WTC11 (cell line): ENCODE results near the gene C6orf136. TPM values are rescaled to one million over a fixed set of nuclear protein-coding genes. Genes with fewer than 3 reads are reported as not detected.

Experiments used
- ATAC-seq: fragments of 200-7000 bp; cut with Tn5 transposase; 2 replicates; pipeline ENCODE4 v1.10.0; 2021; ENCODE audit warnings: mild to moderate bottlenecking, moderate library complexity
- CTCF ChIA-PET: fragments of 300-600 bp; sonication (Branson Sonifier 250); formaldehyde crosslinking; loops from one replicate; lab custom pipeline; 2021; ENCODE audit warnings: antibody characterized with exemption; lab: Charles Lee
- POLR2A ChIA-PET: fragments of 350-600 bp; sonication (Branson Sonifier 250); formaldehyde crosslinking; loops from one replicate; lab custom pipeline; 2021; ENCODE audit warnings: antibody characterized with exemption; lab: Charles Lee
- DNase-seq: peaks from one replicate; pipeline ENCODE4 v3.0.0; 2021; ENCODE audit warnings: low spot score
- H3K27ac Mint-ChIP-seq: 2 replicates; pipeline ENCODE4 v1.8.0; 2021; ENCODE audit warnings: mixed read lengths
- H3K27me3 Mint-ChIP-seq: 2 replicates; pipeline ENCODE4 v1.8.0; 2021; ENCODE audit warnings: low read depth, mild to moderate bottlenecking, moderate library complexity, mixed read lengths
- H3K36me3 Mint-ChIP-seq: 2 replicates; pipeline ENCODE4 v1.8.0; 2021; ENCODE audit warnings: mixed read lengths
- H3K4me1 Mint-ChIP-seq: 2 replicates; pipeline ENCODE4 v1.8.0; 2022; ENCODE audit warnings: mixed read lengths
- H3K4me3 Mint-ChIP-seq: 2 replicates; pipeline ENCODE4 v1.8.0; 2021; ENCODE audit warnings: mild to moderate bottlenecking, moderate library complexity, mixed read lengths
- H3K9me3 Mint-ChIP-seq: 2 replicates; pipeline ENCODE4 v1.8.0; 2021; ENCODE audit warnings: mixed read lengths
- ARID4B ChIP-seq: sonication (generic); formaldehyde crosslinking; IDR thresholded peaks from 2 replicates; pipeline ENCODE4 v1.8.0; 2023; ENCODE audit warnings: missing genetic modification reagents, mild to moderate bottlenecking, borderline replicate concordance
- CTCF ChIP-seq: fragments of 200-600 bp; IDR thresholded peaks from 2 replicates; pipeline ENCODE4 v1.8.0; 2022; ENCODE audit warnings: antibody characterized with exemption
- ELF4 ChIP-seq: sonication (generic); formaldehyde crosslinking; IDR thresholded peaks from 2 replicates; pipeline ENCODE4 v1.8.1; 2022; ENCODE audit warnings: low read depth, mild to moderate bottlenecking, moderate library complexity, missing genetic modification reagents
- FOXK1 ChIP-seq: sonication (generic); formaldehyde crosslinking; IDR thresholded peaks from 2 replicates; pipeline ENCODE4 v1.8.0; 2022; ENCODE audit warnings: mild to moderate bottlenecking, moderate library complexity, missing genetic modification reagents
- IRF2 ChIP-seq: sonication (generic); formaldehyde crosslinking; IDR thresholded peaks from 2 replicates; pipeline ENCODE4 v1.8.0; 2022; ENCODE audit warnings: low read depth, missing genetic modification reagents, borderline replicate concordance
- JAZF1 ChIP-seq: fragments of 250-450 bp; sonication (Bioruptor Pico); IDR thresholded peaks from 2 replicates; pipeline ENCODE4 v1.9.0; 2021; ENCODE audit warnings: moderate library complexity, mild to moderate bottlenecking, inconsistent platforms
- MXD4 ChIP-seq: fragments of 250-450 bp; sonication (Bioruptor Pico); IDR thresholded peaks from 2 replicates; pipeline ENCODE4 v1.8.0; 2021; ENCODE audit warnings: mild to moderate bottlenecking, moderate library complexity, borderline replicate concordance
- NFYB ChIP-seq: sonication (generic); formaldehyde crosslinking; conservative IDR thresholded peaks from 2 replicates; pipeline ENCODE4 v1.8.0; 2022; ENCODE audit warnings: low read depth, missing genetic modification reagents
- OVOL2 ChIP-seq: fragments of 250-450 bp; sonication (Bioruptor Pico); IDR thresholded peaks from 2 replicates; pipeline ENCODE4 v1.9.0; 2021; ENCODE audit warnings: mild to moderate bottlenecking, borderline replicate concordance
- PRDM15 ChIP-seq: sonication (generic); formaldehyde crosslinking; IDR thresholded peaks from 2 replicates; pipeline ENCODE4 v1.8.0; 2022; ENCODE audit warnings: missing genetic modification reagents
- PREB ChIP-seq: sonication (generic); formaldehyde crosslinking; IDR thresholded peaks from 2 replicates; pipeline ENCODE4 v1.8.1; 2022; ENCODE audit warnings: mild to moderate bottlenecking, missing genetic modification reagents, moderate library complexity, borderline replicate concordance
- ZBTB43 ChIP-seq: sonication (generic); formaldehyde crosslinking; IDR thresholded peaks from 2 replicates; pipeline ENCODE4 v1.8.1; 2023; ENCODE audit warnings: mild to moderate bottlenecking, missing genetic modification reagents
- ZMAT4 ChIP-seq: fragments of 250-450 bp; sonication (Bioruptor Pico); IDR thresholded peaks from 2 replicates; pipeline ENCODE4 v1.9.0; 2021; ENCODE audit warnings: mild to moderate bottlenecking
- total RNA-seq: library from RNA; stranded (reverse); gene quantifications from 3 replicates; pipeline ENCODE4 v1.2.3, GENCODE V29; 2021

Gene C6orf136
- total RNA-seq, 1 experiment from 2014 or later = 26.5 TPM

GRCh38 chr6:30601815-30602641 lies 44.9 kb upstream of the C6orf136 start (continued):
- TF ChIP-seq ZBTB43 (CRISPR knock-in tag) (no peak), JAZF1 (CRISPR knock-in tag) (no peak), CTCF (no peak)

GRCh38 chr6:30603961-30604360 lies 43.0 kb upstream of the C6orf136 start:
- TF ChIP-seq ARID4B (CRISPR knock-in tag) (no peak), PRDM15 (CRISPR knock-in tag) (no peak), FOXK1 (CRISPR knock-in tag) (no peak), OVOL2 (CRISPR knock-in tag) (no peak), MXD4 (CRISPR knock-in tag) (no peak), IRF2 (CRISPR knock-in tag) (no peak), PREB (CRISPR knock-in tag) (no peak), NFYB (CRISPR knock-in tag) (no peak), ELF4 (CRISPR knock-in tag) (no peak), ZMAT4 (no peak)
- CTCF ChIA-PET = interaction anchor here (1.0 kb wide), 1 partner anchor 59 kb away, joined by 4 read pairs; no protein-coding TSS in a partner anchor
- POLR2A ChIA-PET = no interaction called here
- Mint-ChIP-seq H3K36me3 (peaks cover 85% of the 10 kb centered on the region), H3K27me3 (no peaks in the 10 kb centered on the region), H3K4me3 (no peak overlapping the region), H3K9me3 (no peaks in the 10 kb centered on the region), H3K4me1 (no peaks in the 10 kb centered on the region; the same call in 1 of the 2 replicates), H3K27ac (no peak overlapping the region)
- ATAC-seq = no peak
- DNase-seq = no peak
